ENCODE data around the gene CYFIP2.

Gene CYFIP2

GRCh38 chr5:157347301-157348048 is 81.6 kb downstream of the CYFIP2 start:
- FAIRE-seq: no peak
- no peak for DNase-seq (ENCODE audit: extremely low spot score, insufficient read length, low read depth)

- DNase-seq (ENCODE audit: extremely low spot score, insufficient read length, low read depth) (no peak), FAIRE-seq (no peak)
Measured at GRCh38 chr5:157348049-157348400, 82.1 kb downstream of the CYFIP2 start.

GRCh38 chr5:157350939-157351801 is 85.2 kb downstream of the CYFIP2 start:
- DNase-seq (ENCODE audit: extremely low spot score, insufficient read length, low read depth) (no peak), FAIRE-seq (no peak)

GRCh38 chr5:157351802-157352092 is 85.8 kb downstream of the CYFIP2 start:
- no peak for DNase-seq (ENCODE audit: extremely low spot score, insufficient read length, low read depth)
- FAIRE-seq: no peak

GRCh38 chr5:157352756-157353340 is 86.9 kb downstream of the CYFIP2 start:
- no peak for FAIRE-seq
- no peak for DNase-seq (ENCODE audit: extremely low spot score, insufficient read length, low read depth)

GRCh38 chr5:157354800-157355199 is 88.9 kb downstream of the CYFIP2 start:
- DNase-seq (ENCODE audit: extremely low spot score, insufficient read length, low read depth) (no peak), FAIRE-seq (no peak)

- no peak for FAIRE-seq
- DNase-seq (ENCODE audit: extremely low spot score, insufficient read length, low read depth): no peak
Measured at GRCh38 chr5:157356576-157356975, 90.7 kb downstream of the CYFIP2 start.

- FAIRE-seq (no peak), DNase-seq (ENCODE audit: extremely low spot score, insufficient read length, low read depth) (no peak)
Measured at GRCh38 chr5:157357823-157358222, 91.9 kb downstream of the CYFIP2 start.

- FAIRE-seq (no peak), DNase-seq (ENCODE audit: extremely low spot score, insufficient read length, low read depth) (no peak)
Measured at GRCh38 chr5:157358871-157359270, 92.9 kb downstream of the CYFIP2 start.

GRCh38 chr5:157359356-157360055 is 93.6 kb downstream of the CYFIP2 start:
- no peak for FAIRE-seq

GRCh38 chr5:157362012-157362411 is 96.1 kb downstream of the CYFIP2 start:
- DNase-seq (ENCODE audit: extremely low spot score, insufficient read length, low read depth): no peak
- no peak for FAIRE-seq

More at GRCh38 chr5:157359356-157360055, 93.6 kb downstream of the CYFIP2 start:
- no peak for DNase-seq (ENCODE audit: extremely low spot score, insufficient read length, low read depth)

- FAIRE-seq: no peak
- no peak for DNase-seq (ENCODE audit: extremely low spot score, insufficient read length, low read depth)
Measured at GRCh38 chr5:157362502-157362901, 96.6 kb downstream of the CYFIP2 start.

GRCh38 chr5:157362982-157363381 is 97.1 kb downstream of the CYFIP2 start:
- FAIRE-seq (no peak), DNase-seq (ENCODE audit: extremely low spot score, insufficient read length, low read depth) (no peak)

GRCh38 chr5:157365732-157366131 is 99.8 kb downstream of the CYFIP2 start:
- FAIRE-seq: no peak

GRCh38 chr5:157366741-157367674 is 101.1 kb downstream of the CYFIP2 start:
- FAIRE-seq (no peak), DNase-seq (ENCODE audit: extremely low spot score, insufficient read length, low read depth) (no peak)

More at GRCh38 chr5:157365732-157366131, 99.8 kb downstream of the CYFIP2 start:
- no peak for DNase-seq (ENCODE audit: extremely low spot score, insufficient read length, low read depth)

GRCh38 chr5:157369507-157369906 is 103.6 kb downstream of the CYFIP2 start:
- FAIRE-seq: no peak
- no peak for DNase-seq (ENCODE audit: extremely low spot score, insufficient read length, low read depth)

GRCh38 chr5:157370967-157371366 is 105.0 kb downstream of the CYFIP2 start:
- FAIRE-seq (no peak), DNase-seq (ENCODE audit: extremely low spot score, insufficient read length, low read depth) (no peak)

- FAIRE-seq: no peak
- no peak for DNase-seq (ENCODE audit: extremely low spot score, insufficient read length, low read depth)
Measured at GRCh38 chr5:157371655-157372471, 105.9 kb downstream of the CYFIP2 start.

- FAIRE-seq (no peak), DNase-seq (ENCODE audit: extremely low spot score, insufficient read length, low read depth) (no peak)
Measured at GRCh38 chr5:157372472-157372822, 106.5 kb downstream of the CYFIP2 start.
